AG04449 (cell line): Measurements from ENCODE around the gene FAM83G.

Source experiments
- CTCF ChIA-PET: fragments of 350-600 bp; formaldehyde crosslinking; extraction: SDS; loops from one replicate; lab custom pipeline; 2021; ENCODE audit warnings: antibody characterized with exemption; lab: Yijun Ruan, JAX
- POLR2A ChIA-PET: fragments of 400-600, 350-600 bp; formaldehyde crosslinking; extraction: SDS; loops from one replicate; lab custom pipeline; 2020; ENCODE audit warnings: antibody characterized with exemption, inconsistent platforms; lab: Yijun Ruan, JAX
- DNase-seq: peaks from one replicate; pipeline ENCODE4 v3.0.0-alpha.2; 2010; ENCODE audit warnings: low read depth, low spot score
- H3K4me3 ChIP-seq: 2 replicates; pipeline ENCODE4 v1.5.1; 2011; ENCODE audit warnings: low read depth, mild to moderate bottlenecking, control low read depth, low read length
- TF ChIP-seq, protein P1 (sequence below): IDR thresholded peaks from one replicate; pipeline ENCODE4 v1.5.1; 2011; ENCODE audit warnings: mild to moderate bottlenecking, moderate library complexity, low read length, control low read depth, inconsistent platforms; ENCODE audit not compliant: insufficient read depth; ENCODE audit errors: missing control alignments

Gene FAM83G

DNA sequence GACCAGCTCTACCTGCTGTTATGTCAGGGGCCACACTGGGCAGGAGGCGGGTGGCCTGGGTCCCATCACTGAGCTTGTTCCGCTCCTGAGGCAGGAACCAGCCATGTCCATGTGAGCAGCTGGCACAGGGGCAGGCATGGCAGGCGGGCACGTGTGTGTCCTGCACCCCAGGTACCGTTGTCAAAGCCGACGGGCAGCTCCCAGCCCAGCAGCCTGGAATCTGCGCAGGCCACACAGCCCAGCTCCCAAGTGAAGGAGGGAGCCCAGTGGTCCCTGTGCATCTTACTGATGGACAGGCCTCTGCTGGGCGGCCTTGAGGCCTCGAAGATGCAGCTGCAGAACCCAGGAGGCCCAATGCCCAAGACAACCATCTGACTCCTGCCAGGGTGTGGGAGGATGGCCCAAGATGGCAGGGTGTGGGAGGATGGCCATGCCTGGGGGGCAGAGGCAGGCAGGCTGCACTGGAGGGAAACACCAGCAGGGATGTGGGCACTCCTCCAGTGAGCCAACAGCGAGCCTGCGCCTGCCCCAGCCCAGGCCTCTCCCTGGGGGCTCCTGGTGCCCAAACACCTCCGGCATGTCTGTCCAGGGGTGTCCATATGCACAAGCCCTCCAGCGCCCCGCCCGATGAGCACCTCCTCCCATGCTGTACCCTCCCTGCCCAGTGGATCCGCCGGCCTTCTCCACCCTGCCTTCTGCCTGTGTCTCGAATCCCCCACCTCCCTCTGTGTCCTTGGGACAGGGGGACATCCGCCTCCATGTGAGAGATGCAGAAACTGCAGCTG, 12.8 kb downstream of the FAM83G start:
- H3K4me3 ChIP-seq, result no peak overlapping the region
- CTCF ChIA-PET, result interaction anchor here (1.4 kb wide), 1 partner anchor 31 kb away, joined by 4 read pairs; no protein-coding TSS in a partner anchor
- POLR2A ChIA-PET, result no interaction called here
- TF ChIP-seq, protein P1, sequence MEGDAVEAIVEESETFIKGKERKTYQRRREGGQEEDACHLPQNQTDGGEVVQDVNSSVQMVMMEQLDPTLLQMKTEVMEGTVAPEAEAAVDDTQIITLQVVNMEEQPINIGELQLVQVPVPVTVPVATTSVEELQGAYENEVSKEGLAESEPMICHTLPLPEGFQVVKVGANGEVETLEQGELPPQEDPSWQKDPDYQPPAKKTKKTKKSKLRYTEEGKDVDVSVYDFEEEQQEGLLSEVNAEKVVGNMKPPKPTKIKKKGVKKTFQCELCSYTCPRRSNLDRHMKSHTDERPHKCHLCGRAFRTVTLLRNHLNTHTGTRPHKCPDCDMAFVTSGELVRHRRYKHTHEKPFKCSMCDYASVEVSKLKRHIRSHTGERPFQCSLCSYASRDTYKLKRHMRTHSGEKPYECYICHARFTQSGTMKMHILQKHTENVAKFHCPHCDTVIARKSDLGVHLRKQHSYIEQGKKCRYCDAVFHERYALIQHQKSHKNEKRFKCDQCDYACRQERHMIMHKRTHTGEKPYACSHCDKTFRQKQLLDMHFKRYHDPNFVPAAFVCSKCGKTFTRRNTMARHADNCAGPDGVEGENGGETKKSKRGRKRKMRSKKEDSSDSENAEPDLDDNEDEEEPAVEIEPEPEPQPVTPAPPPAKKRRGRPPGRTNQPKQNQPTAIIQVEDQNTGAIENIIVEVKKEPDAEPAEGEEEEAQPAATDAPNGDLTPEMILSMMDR, result no peak
- DNase-seq, result no peak

GRCh38 chr17:18990331-18990730, 14.2 kb downstream of the FAM83G start:
- CTCF ChIA-PET, result interaction anchor here (1.3 to 1.4 kb wide), 2 partner anchors 11 to 29 kb away, joined by 4 read pairs; no protein-coding TSS in a partner anchor
- POLR2A ChIA-PET, result no interaction called here

DNA sequence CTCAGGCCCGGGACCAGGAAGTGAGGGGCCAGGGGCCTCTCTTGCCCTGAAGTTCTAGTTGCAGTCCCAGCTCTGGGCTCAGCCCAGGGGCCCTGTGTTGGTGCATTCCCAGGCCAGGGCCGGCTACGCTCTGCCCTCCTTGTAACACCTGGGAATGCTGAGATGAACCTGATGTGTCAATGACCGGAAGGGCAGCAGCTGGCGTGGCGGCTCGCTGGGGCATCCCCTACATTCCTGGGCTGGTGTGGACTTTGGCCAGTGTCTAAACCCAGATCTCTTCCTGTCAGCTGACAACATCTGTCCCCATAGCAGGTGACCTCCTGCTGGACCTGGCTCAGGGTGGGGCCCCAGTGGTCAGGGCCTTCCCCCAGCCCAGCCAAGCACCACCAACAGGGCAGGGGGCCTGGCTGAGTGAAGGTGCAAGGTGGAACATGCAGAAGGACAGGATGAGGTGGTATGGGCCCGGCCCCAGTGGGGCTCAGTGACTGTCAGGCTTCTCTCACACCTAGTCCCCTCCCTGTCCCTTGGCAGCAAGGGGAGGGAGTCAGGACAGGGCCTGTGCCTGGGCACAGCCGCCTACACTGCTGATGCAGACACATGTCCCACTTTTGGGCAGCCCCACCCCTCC, 15.9 kb downstream of the FAM83G start:
- no peak for DNase-seq
- no peak overlapping the region for H3K4me3 ChIP-seq
- TF ChIP-seq, protein P1, result no peak
- CTCF ChIA-PET, result interaction anchor here (1.7 kb wide), 1 partner anchor 28 kb away, joined by 4 read pairs; no protein-coding TSS in a partner anchor
- POLR2A ChIA-PET, result no interaction called here

More at GRCh38 chr17:18990331-18990730, 14.2 kb downstream of the FAM83G start:
- no peak overlapping the region for H3K4me3 ChIP-seq
- TF ChIP-seq, protein P1, result no peak
- no peak for DNase-seq

GRCh38 chr17:18987862-18988545, 16.6 kb downstream of the FAM83G start:
- DNase-seq, result no peak
- TF ChIP-seq, protein P1, result no peak
- ChIA-PET CTCF (interaction anchor here (1.7 kb wide), 1 partner anchor 27 kb away, joined by 4 read pairs; no protein-coding TSS in a partner anchor), POLR2A (no interaction called here)
- H3K4me3 ChIP-seq, result no peak overlapping the region

- no peak for DNase-seq
- CTCF ChIA-PET, result no interaction called here
- TF ChIP-seq, protein P1, result no peak
- H3K4me3 ChIP-seq, result no peak overlapping the region
- POLR2A ChIA-PET, result no interaction called here
These were observed 17.3 kb downstream of the FAM83G start for GRCh38 chr17:18987230-18987610.
